ENCODE results near the gene TTC23. TPM values are rescaled to one million over a fixed set of nuclear protein-coding genes. Genes with fewer than 3 reads are reported as not detected.
A peak's percentile ranks its signal among the peaks of the same experiment; 100 is the strongest.

Gene TTC23, protein sequence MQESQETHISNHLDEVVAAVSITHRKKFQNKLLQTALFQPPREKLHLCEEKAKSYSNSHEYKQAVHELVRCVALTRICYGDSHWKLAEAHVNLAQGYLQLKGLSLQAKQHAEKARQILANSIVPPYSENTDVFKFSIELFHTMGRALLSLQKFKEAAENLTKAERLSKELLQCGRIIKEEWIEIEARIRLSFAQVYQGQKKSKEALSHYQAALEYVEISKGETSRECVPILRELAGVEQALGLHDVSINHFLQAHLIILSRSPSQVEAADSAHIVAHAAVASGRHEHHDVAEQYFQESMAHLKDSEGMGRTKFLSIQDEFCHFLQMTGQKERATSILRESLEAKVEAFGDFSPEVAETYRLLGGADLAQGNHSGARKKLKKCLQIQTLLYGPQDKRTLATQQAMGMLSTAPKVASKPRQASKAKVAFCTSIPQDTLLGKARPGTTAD
- 1 to 10 TPM; 7.2 to 8.4 TPM for polyA plus RNA-seq

DNA sequence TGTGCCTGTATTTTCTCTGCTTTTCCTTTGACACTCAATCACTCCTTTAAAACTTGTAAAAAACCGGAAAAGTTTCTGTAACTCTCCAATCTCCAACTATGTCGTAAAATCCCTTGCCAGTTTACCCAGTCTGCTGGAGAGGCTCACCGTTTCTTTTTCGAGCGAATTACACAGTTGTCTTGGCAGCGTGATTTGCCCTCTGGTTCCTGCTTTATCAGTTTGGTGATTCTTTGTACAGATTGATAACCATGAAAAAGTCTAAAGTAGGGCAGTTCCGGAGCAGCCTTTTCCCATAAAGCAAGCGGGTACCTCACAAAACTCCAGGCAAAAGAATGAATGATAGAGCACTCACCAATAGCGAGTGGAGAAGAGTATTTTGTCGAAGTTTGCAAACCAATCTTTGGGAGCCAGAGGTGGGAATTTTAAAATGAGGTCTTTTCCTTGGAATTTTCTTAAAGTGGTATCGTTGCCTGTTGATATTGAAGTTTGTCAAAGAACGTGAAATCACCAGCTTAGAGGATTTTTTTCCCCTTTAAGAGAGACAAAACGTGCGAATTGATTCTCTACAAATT is at the start of gene TTC23:
Gene TTC23, minus strand, starts transcription at position 312 of the 572 bp plus-strand sequence. CDS start 20,869 bp downstream, outside the sequence.
- Histone ChIP-seq H3K4me3 (ENCODE audit: low read depth in 1 of 2, low read length in 2 of 2) (peak within 1 kb of the TSS; percentile 67 to 70), H3K4me1 (ENCODE audit: control insufficient read depth in 2 of 2, insufficient read depth in 2 of 2, low read length in 1 of 2) (peaks cover 0 to 2% of the 10 kb centered on the region in 2 donors), H3K36me3 (ENCODE audit: control insufficient read depth in 2 of 2, insufficient read depth in 2 of 2, low read length in 1 of 2) (no peaks in the 10 kb centered on the region), H3K9me3 (ENCODE audit: control insufficient read depth in 2 of 2, insufficient read depth in 1 of 2, low read depth in 1 of 2, low read length in 1 of 2) (no peaks in the 10 kb centered on the region), H3K27ac (ENCODE audit: low read depth in 2 of 2, low read length in 1 of 2) (peak within 1 kb of the TSS; percentile 86 to 92), H3K27me3 (ENCODE audit: control insufficient read depth in 1 of 2, insufficient read depth in 2 of 2, low read length in 2 of 2) (no peaks in the 10 kb centered on the region)
- 6 to 9% methylated on average over 14 of the region's 14 CpGs for WGBS, 2 donors

DNA sequence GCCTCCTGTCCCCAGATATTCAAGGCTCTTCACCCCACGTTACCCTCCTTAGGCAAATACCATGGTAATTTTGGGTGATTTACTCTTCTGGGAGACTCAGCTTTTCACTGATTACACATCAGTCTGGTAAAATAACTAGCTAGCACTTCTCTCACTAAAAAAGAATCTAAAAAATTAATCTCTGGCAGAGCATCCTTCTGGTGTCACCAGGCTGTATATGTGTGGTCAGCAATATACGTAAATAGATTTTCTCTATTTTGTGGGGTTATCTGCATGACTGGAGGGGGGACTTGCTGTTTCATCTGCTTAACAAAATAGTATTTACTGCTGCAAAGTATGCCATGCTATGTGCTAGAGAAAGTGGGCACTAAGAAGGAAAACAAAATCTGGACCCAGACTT is 47.0 kb upstream of the TTC23 start:
- 78 to 89% methylated on average over 2 of the region's 2 CpGs for WGBS, 2 donors
- H3K27me3 ChIP-seq (ENCODE audit: control insufficient read depth in 1 of 2, insufficient read depth in 2 of 2, low read length in 2 of 2) = no peaks in the 10 kb centered on the region
- peaks cover 0 to 2% of the 10 kb centered on the region in 2 donors for H3K4me1 ChIP-seq (ENCODE audit: control insufficient read depth in 2 of 2, insufficient read depth in 2 of 2, low read length in 1 of 2)
- H3K4me3 ChIP-seq (ENCODE audit: low read depth in 1 of 2, low read length in 2 of 2) = no peak overlapping the region
- H3K9me3 ChIP-seq (ENCODE audit: control insufficient read depth in 2 of 2, insufficient read depth in 1 of 2, low read depth in 1 of 2, low read length in 1 of 2) = no peaks in the 10 kb centered on the region
- peaks cover 0 to 3% of the 10 kb centered on the region in 2 donors for H3K36me3 ChIP-seq (ENCODE audit: control insufficient read depth in 2 of 2, insufficient read depth in 2 of 2, low read length in 1 of 2)
- no peak overlapping the region for H3K27ac ChIP-seq (ENCODE audit: low read depth in 2 of 2, low read length in 1 of 2)

DNA sequence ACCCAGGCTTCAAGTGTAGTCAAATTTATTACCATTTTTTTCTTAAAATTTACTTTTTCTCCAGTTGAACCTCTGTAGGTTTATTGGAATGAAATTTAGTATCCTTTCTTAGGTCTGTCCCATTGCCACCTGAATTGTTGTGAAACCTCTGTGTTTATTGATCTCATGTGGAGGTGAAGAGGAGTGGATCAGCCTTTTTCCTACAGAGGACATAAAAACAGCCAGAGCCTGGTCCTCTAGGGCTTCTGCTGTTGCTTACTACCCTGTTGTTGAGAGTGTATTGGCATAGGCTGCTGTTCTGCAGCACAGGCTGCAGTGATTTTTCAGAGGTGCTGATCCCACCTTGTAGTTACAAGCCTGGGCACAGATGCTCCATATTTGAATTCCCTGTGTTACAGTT is 46.5 kb upstream of the TTC23 start:
- Histone ChIP-seq H3K36me3 (ENCODE audit: control insufficient read depth in 2 of 2, insufficient read depth in 2 of 2, low read length in 1 of 2) (peaks cover 0 to 3% of the 10 kb centered on the region in 2 donors), H3K27ac (ENCODE audit: low read depth in 2 of 2, low read length in 1 of 2) (no peak overlapping the region), H3K4me3 (ENCODE audit: low read depth in 1 of 2, low read length in 2 of 2) (no peak overlapping the region), H3K9me3 (ENCODE audit: control insufficient read depth in 2 of 2, insufficient read depth in 1 of 2, low read depth in 1 of 2, low read length in 1 of 2) (no peaks in the 10 kb centered on the region), H3K4me1 (ENCODE audit: control insufficient read depth in 2 of 2, insufficient read depth in 2 of 2, low read length in 1 of 2) (peaks cover 0 to 2% of the 10 kb centered on the region in 2 donors), H3K27me3 (ENCODE audit: control insufficient read depth in 1 of 2, insufficient read depth in 2 of 2, low read length in 2 of 2) (no peaks in the 10 kb centered on the region)

DNA sequence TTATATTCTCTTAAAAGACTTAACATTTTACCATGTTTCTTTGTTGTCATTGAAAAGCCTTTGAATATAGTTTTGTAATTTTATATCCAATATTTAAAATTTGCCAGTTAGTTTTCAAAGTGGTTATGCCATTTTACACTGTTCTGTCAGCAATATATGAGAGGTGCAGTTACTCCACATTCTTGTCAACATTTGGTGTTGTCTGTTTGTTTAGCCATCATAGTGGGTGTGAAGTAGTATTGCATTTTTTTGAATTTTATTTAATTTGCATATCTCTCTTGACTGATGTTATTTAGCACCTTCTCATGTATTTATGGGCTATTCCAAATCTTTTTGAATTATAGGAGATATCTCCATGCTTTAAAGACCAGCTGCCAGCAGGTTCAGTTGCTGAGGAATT is 42.3 kb upstream of the TTC23 start:
- H3K4me3 ChIP-seq (ENCODE audit: low read depth in 1 of 2, low read length in 2 of 2) = no peak overlapping the region
- H3K27ac ChIP-seq (ENCODE audit: low read depth in 2 of 2, low read length in 1 of 2) = no peak overlapping the region
- peaks cover 0 to 2% of the 10 kb centered on the region in 2 donors for H3K4me1 ChIP-seq (ENCODE audit: control insufficient read depth in 2 of 2, insufficient read depth in 2 of 2, low read length in 1 of 2)
- no peaks in the 10 kb centered on the region for H3K9me3 ChIP-seq (ENCODE audit: control insufficient read depth in 2 of 2, insufficient read depth in 1 of 2, low read depth in 1 of 2, low read length in 1 of 2)
- H3K27me3 ChIP-seq (ENCODE audit: control insufficient read depth in 1 of 2, insufficient read depth in 2 of 2, low read length in 2 of 2) = no peaks in the 10 kb centered on the region
- peaks cover 0 to 3% of the 10 kb centered on the region in 2 donors for H3K36me3 ChIP-seq (ENCODE audit: control insufficient read depth in 2 of 2, insufficient read depth in 2 of 2, low read length in 1 of 2)

DNA sequence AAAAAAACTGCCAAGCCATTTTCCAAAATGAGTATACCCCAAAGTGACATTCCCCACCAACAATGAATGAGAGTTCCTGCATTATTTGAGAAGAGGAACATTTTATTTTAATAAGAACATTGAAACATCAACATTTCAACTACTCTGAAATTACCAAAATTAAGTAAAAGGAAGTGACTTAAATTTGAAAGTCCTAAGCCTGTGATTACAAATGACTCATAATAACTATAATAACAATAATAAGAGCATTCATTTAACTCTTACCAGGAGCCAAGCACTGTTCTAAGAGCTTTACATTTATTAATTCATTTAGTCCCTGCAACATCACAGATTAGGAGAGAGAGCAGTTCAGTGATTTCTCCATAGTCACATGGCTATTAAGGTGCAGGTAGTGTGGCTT is 34.3 kb upstream of the TTC23 start:
- peaks cover 0 to 5% of the 10 kb centered on the region in 2 donors for H3K4me1 ChIP-seq (ENCODE audit: control insufficient read depth in 2 of 2, insufficient read depth in 2 of 2, low read length in 1 of 2)
- no peak overlapping the region for H3K27ac ChIP-seq (ENCODE audit: low read depth in 2 of 2, low read length in 1 of 2)
- H3K36me3 ChIP-seq (ENCODE audit: control insufficient read depth in 2 of 2, insufficient read depth in 2 of 2, low read length in 1 of 2) = no peaks in the 10 kb centered on the region
- H3K27me3 ChIP-seq (ENCODE audit: control insufficient read depth in 1 of 2, insufficient read depth in 2 of 2, low read length in 2 of 2) = no peaks in the 10 kb centered on the region
- H3K4me3 ChIP-seq (ENCODE audit: low read depth in 1 of 2, low read length in 2 of 2) = no peak overlapping the region
- H3K9me3 ChIP-seq (ENCODE audit: control insufficient read depth in 2 of 2, insufficient read depth in 1 of 2, low read depth in 1 of 2, low read length in 1 of 2) = no peaks in the 10 kb centered on the region

DNA sequence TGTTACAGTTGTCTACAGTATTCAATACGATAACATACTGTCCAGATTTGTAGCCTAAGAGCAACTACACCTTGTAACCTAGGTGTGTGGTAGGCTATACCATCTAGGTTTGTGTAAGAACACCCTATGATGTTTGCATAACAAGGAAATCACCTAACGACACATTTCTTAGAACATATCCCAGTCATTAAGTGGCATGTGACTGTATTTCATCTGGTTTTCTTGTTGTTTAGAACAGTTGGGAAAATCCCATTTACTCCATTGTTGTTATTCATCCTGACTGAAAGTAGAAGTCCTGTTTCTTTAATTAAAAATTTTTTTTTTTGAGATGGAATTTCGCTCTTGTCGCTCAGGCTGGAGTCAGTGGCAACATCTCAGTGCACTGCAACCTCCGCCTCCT is 33.2 kb upstream of the TTC23 start:
- 90% methylated on average over 5 of the region's 5 CpGs for WGBS, 2 donors
- Histone ChIP-seq H3K4me1 (ENCODE audit: control insufficient read depth in 2 of 2, insufficient read depth in 2 of 2, low read length in 1 of 2) (peaks cover 0 to 5% of the 10 kb centered on the region in 2 donors), H3K36me3 (ENCODE audit: control insufficient read depth in 2 of 2, insufficient read depth in 2 of 2, low read length in 1 of 2) (no peaks in the 10 kb centered on the region), H3K27me3 (ENCODE audit: control insufficient read depth in 1 of 2, insufficient read depth in 2 of 2, low read length in 2 of 2) (no peaks in the 10 kb centered on the region), H3K9me3 (ENCODE audit: control insufficient read depth in 2 of 2, insufficient read depth in 1 of 2, low read depth in 1 of 2, low read length in 1 of 2) (no peaks in the 10 kb centered on the region), H3K4me3 (ENCODE audit: low read depth in 1 of 2, low read length in 2 of 2) (no peak overlapping the region), H3K27ac (ENCODE audit: low read depth in 2 of 2, low read length in 1 of 2) (no peak overlapping the region)

DNA sequence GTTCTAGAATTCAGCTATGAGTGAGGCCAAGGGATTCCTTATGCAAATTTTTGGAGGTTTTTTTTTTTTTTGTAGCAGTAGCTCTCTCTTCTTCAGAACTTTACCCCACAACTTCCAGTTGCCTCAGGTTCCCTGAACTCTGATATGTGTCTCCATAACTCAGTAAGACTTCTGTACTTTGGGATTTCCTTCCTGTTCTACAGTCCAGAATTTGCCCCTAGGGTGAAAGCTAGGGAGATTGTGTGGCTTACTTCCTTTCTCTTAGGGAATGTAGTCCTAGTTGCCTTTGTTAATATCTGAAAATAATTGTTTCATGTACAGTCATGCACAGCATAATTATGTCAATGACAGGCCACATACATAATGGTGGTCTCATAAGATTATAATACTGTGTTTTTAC is 32.7 kb upstream of the TTC23 start:
- no peak overlapping the region for H3K4me3 ChIP-seq (ENCODE audit: low read depth in 1 of 2, low read length in 2 of 2)
- peaks cover 0 to 5% of the 10 kb centered on the region in 2 donors for H3K4me1 ChIP-seq (ENCODE audit: control insufficient read depth in 2 of 2, insufficient read depth in 2 of 2, low read length in 1 of 2)
- no peaks in the 10 kb centered on the region for H3K36me3 ChIP-seq (ENCODE audit: control insufficient read depth in 2 of 2, insufficient read depth in 2 of 2, low read length in 1 of 2)
- no peaks in the 10 kb centered on the region for H3K9me3 ChIP-seq (ENCODE audit: control insufficient read depth in 2 of 2, insufficient read depth in 1 of 2, low read depth in 1 of 2, low read length in 1 of 2)
- H3K27me3 ChIP-seq (ENCODE audit: control insufficient read depth in 1 of 2, insufficient read depth in 2 of 2, low read length in 2 of 2) = no peaks in the 10 kb centered on the region
- H3K27ac ChIP-seq (ENCODE audit: low read depth in 2 of 2, low read length in 1 of 2) = no peak overlapping the region

DNA sequence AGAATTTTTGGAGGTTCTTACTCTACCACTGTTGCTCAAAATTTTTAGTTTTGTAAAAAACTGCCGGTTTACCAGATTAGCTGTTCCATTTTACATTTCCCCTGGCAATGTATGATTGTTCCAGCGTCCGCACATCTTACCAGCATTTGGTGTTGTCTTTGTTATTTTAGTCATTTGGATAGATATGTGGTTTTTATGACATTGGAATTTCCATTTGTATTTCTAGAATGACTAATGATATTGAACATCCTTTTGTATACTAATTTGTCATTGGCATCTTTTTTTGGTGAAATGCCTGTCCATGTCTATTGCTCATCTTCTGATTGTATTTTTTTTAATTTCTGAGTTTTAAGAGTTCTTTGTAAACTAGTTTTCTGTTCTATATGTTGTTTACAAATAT is 30.4 kb upstream of the TTC23 start:
- WGBS, 2 donors = 88% methylated on average over 3 of the region's 3 CpGs
- Histone ChIP-seq H3K4me1 (ENCODE audit: control insufficient read depth in 2 of 2, insufficient read depth in 2 of 2, low read length in 1 of 2) (peaks cover 0 to 5% of the 10 kb centered on the region in 2 donors), H3K9me3 (ENCODE audit: control insufficient read depth in 2 of 2, insufficient read depth in 1 of 2, low read depth in 1 of 2, low read length in 1 of 2) (no peaks in the 10 kb centered on the region), H3K36me3 (ENCODE audit: control insufficient read depth in 2 of 2, insufficient read depth in 2 of 2, low read length in 1 of 2) (no peaks in the 10 kb centered on the region), H3K27me3 (ENCODE audit: control insufficient read depth in 1 of 2, insufficient read depth in 2 of 2, low read length in 2 of 2) (no peaks in the 10 kb centered on the region), H3K4me3 (ENCODE audit: low read depth in 1 of 2, low read length in 2 of 2) (no peak overlapping the region), H3K27ac (ENCODE audit: low read depth in 2 of 2, low read length in 1 of 2) (no peak overlapping the region)

DNA sequence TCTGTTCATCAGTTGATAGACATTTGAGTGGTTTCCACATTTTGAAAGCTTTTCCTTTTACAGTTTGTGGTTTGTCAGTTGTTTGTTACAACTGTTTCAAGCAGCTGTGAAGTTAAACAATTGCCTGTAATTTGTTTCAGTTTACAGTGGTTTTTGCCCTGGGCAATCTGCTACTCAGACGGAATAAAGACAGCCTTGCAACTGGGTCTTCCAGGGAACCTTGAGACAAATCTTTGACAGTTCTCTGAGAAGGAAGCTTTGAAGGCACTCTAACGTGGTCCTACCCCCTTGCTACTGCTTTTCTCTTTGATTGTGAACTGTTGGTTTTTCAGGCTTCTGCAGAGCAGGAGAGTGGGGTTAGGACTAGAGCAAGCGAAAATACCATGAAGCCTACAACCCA is 29.9 kb upstream of the TTC23 start:
- H3K9me3 ChIP-seq (ENCODE audit: control insufficient read depth in 2 of 2, insufficient read depth in 1 of 2, low read depth in 1 of 2, low read length in 1 of 2) = no peaks in the 10 kb centered on the region
- H3K27me3 ChIP-seq (ENCODE audit: control insufficient read depth in 1 of 2, insufficient read depth in 2 of 2, low read length in 2 of 2) = no peaks in the 10 kb centered on the region
- no peaks in the 10 kb centered on the region for H3K36me3 ChIP-seq (ENCODE audit: control insufficient read depth in 2 of 2, insufficient read depth in 2 of 2, low read length in 1 of 2)
- no peak overlapping the region for H3K4me3 ChIP-seq (ENCODE audit: low read depth in 1 of 2, low read length in 2 of 2)
- no peaks in the 10 kb centered on the region for H3K4me1 ChIP-seq (ENCODE audit: control insufficient read depth in 2 of 2, insufficient read depth in 2 of 2, low read length in 1 of 2)
- H3K27ac ChIP-seq (ENCODE audit: low read depth in 2 of 2, low read length in 1 of 2) = no peak overlapping the region
- 65 to 74% methylated on average over 3 of the region's 3 CpGs for WGBS, 2 donors
